ENCODE data around the gene GPATCH2L.

Gene GPATCH2L

GRCh38 chr14:76259029-76259735, 107.5 kb downstream of the GPATCH2L start:
- DNase-seq = no peak

GRCh38 chr14:76260749-76261148, 109.0 kb downstream of the GPATCH2L start:
- DNase-seq = no peak

GRCh38 chr14:76261371-76261811, 109.7 kb downstream of the GPATCH2L start:
- DNase-seq = no peak

- no peak for DNase-seq
Observed at GRCh38 chr14:76262641-76263040, 110.9 kb downstream of the GPATCH2L start.

Data from NCI-H187 treated with DMSO at 0.1 percent for 48 hours (cell line).